HPDE6-E6E7 (cell line): ENCODE results near the gene CAPN5.

Experiments
- DNase-seq: peaks from one replicate; pipeline ENCODE4 v3.0.0; 2011; ENCODE audit warnings: missing footprints; ENCODE audit errors: extremely low spot score

CAPN5 gene

GRCh38 chr11:77171885-77172665, 105.3 kb downstream of the CAPN5 start:
- DNase-seq = no peak

DNA sequence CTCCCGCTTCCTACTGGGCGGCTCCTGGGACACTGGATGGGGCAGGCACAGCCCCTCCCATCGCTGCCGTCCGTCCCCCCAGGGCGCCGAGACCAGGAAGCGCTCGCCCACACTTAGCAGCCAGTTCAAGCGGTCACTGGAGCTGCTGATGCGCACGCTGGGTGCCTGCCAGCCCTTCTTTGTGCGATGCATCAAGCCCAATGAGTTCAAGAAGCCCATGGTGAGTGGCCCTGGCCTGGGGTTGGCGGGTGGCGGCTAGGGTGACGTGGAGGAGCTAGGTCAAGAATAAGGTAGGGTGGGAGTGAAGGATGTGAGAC, 105.9 kb downstream of the CAPN5 start:
- DNase-seq = no peak

DNA sequence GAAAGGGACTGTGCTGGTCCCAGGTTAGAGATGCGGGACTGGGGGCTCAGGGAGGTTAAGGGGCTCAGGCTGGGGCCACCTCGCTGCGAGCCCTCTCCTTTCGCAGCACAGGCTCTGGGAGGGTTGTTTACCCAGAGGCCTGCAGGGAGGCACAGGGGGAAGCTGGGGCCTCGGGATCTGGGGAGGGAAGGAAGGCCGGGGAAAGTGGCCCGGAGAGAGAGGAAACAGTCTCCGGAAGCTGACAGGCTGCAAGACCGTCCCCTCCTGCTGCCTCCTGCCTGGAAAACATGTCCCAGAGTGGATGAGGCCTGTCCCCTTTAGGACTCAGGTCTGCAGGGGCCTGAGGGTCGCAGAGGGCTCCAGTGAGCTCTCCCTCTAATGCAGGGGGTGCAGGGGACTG, 106.7 kb downstream of the CAPN5 start:
- no peak for DNase-seq

GRCh38 chr11:77174559-77174958, 107.8 kb downstream of the CAPN5 start:
- DNase-seq = no peak

- DNase-seq = no peak
These were observed 108.5 kb downstream of the CAPN5 start for GRCh38 chr11:77175021-77175842.
